ENCODE data around the gene COPS6.

Gene COPS6

GRCh38 chr7:100075418-100075817 lies 13.4 kb upstream of the COPS6 start:
- no peak overlapping the region for H3K4me2 ChIP-seq (ENCODE audit: low read depth, low read length, poor library complexity, severe bottlenecking)
- H3K36me3 ChIP-seq (ENCODE audit: low read length) = peaks cover 34% of the 10 kb centered on the region
- H3K79me2 ChIP-seq (ENCODE audit: insufficient read depth, low read length) = peaks cover 19% of the 10 kb centered on the region
- no peaks in the 10 kb centered on the region for H3K9me2 ChIP-seq (replicated peaks; ENCODE audit: insufficient read depth, low read length)
- H3K9ac ChIP-seq (ENCODE audit: low read length) = no peak overlapping the region
- no peak overlapping the region for H3K4me3 ChIP-seq (ENCODE audit: insufficient read depth, low read length, poor library complexity, severe bottlenecking)
- no peak overlapping the region for H3K27ac ChIP-seq (ENCODE audit: low read depth, low read length)
- no peak for TF ChIP-seq EZH2phosphoT487 (conservative IDR thresholded peaks at IDR 0.05; ENCODE audit: low read length)
- TF ChIP-seq, protein P1, sequence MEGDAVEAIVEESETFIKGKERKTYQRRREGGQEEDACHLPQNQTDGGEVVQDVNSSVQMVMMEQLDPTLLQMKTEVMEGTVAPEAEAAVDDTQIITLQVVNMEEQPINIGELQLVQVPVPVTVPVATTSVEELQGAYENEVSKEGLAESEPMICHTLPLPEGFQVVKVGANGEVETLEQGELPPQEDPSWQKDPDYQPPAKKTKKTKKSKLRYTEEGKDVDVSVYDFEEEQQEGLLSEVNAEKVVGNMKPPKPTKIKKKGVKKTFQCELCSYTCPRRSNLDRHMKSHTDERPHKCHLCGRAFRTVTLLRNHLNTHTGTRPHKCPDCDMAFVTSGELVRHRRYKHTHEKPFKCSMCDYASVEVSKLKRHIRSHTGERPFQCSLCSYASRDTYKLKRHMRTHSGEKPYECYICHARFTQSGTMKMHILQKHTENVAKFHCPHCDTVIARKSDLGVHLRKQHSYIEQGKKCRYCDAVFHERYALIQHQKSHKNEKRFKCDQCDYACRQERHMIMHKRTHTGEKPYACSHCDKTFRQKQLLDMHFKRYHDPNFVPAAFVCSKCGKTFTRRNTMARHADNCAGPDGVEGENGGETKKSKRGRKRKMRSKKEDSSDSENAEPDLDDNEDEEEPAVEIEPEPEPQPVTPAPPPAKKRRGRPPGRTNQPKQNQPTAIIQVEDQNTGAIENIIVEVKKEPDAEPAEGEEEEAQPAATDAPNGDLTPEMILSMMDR (IDR thresholded peaks at IDR 0.05; ENCODE audit: insufficient read depth, low read length, poor library complexity, severe bottlenecking) = no peak
- H2AFZ ChIP-seq (ENCODE audit: low read depth, low read length, severe bottlenecking) = no peak overlapping the region
- no peaks in the 10 kb centered on the region for H3K27me3 ChIP-seq (ENCODE audit: low read length)
- no peaks in the 10 kb centered on the region for H4K20me1 ChIP-seq (ENCODE audit: low read depth, low read length)
- no peaks in the 10 kb centered on the region for H3F3A ChIP-seq (ENCODE audit: insufficient read depth)
- H3K9me3 ChIP-seq (ENCODE audit: insufficient read depth, low read length) = peaks cover 23% of the 10 kb centered on the region

GRCh38 chr7:100077205-100077604 lies 11.6 kb upstream of the COPS6 start:
- H4K20me1 ChIP-seq (ENCODE audit: low read depth, low read length) = no peaks in the 10 kb centered on the region
- H2AFZ ChIP-seq (ENCODE audit: low read depth, low read length, severe bottlenecking) = no peak overlapping the region
- no peaks in the 10 kb centered on the region for H3K9me2 ChIP-seq (replicated peaks; ENCODE audit: insufficient read depth, low read length)
- H3K4me3 ChIP-seq (ENCODE audit: insufficient read depth, low read length, poor library complexity, severe bottlenecking) = no peak overlapping the region
- peaks cover 29% of the 10 kb centered on the region for H3K79me2 ChIP-seq (ENCODE audit: insufficient read depth, low read length)
- H3K9me3 ChIP-seq (ENCODE audit: insufficient read depth, low read length) = peaks cover 6% of the 10 kb centered on the region; the same call in 1 of the 2 replicates
- TF ChIP-seq, protein P1 (IDR thresholded peaks at IDR 0.05; ENCODE audit: insufficient read depth, low read length, poor library complexity, severe bottlenecking) = no peak
- no peak for TF ChIP-seq EZH2phosphoT487 (conservative IDR thresholded peaks at IDR 0.05; ENCODE audit: low read length)
- no peak overlapping the region for H3K27ac ChIP-seq (ENCODE audit: low read depth, low read length)
- no peaks in the 10 kb centered on the region for H3K27me3 ChIP-seq (ENCODE audit: low read length)
- peaks cover 4% of the 10 kb centered on the region; the same call in 1 of the 2 replicates for H3F3A ChIP-seq (ENCODE audit: insufficient read depth)
- H3K4me2 ChIP-seq (ENCODE audit: low read depth, low read length, poor library complexity, severe bottlenecking) = no peak overlapping the region
- no peak overlapping the region for H3K9ac ChIP-seq (ENCODE audit: low read length)
- H3K36me3 ChIP-seq (ENCODE audit: low read length) = peaks cover 16% of the 10 kb centered on the region

GRCh38 chr7:100079024-100079560 lies 9.7 kb upstream of the COPS6 start:
- Histone ChIP-seq H3F3A (ENCODE audit: insufficient read depth) (peaks cover 16% of the 10 kb centered on the region), H3K9me2 (replicated peaks; ENCODE audit: insufficient read depth, low read length) (no peaks in the 10 kb centered on the region), H3K27ac (ENCODE audit: low read depth, low read length) (no peak overlapping the region), H2AFZ (ENCODE audit: low read depth, low read length, severe bottlenecking) (no peak overlapping the region), H3K4me3 (ENCODE audit: insufficient read depth, low read length, poor library complexity, severe bottlenecking) (no peak overlapping the region), H3K79me2 (ENCODE audit: insufficient read depth, low read length) (peaks cover 29% of the 10 kb centered on the region), H4K20me1 (ENCODE audit: low read depth, low read length) (no peaks in the 10 kb centered on the region), H3K36me3 (ENCODE audit: low read length) (peaks cover 5% of the 10 kb centered on the region; the same call in 1 of the 2 replicates), H3K9me3 (ENCODE audit: insufficient read depth, low read length) (no peaks in the 10 kb centered on the region), H3K27me3 (ENCODE audit: low read length) (no peaks in the 10 kb centered on the region), H3K9ac (ENCODE audit: low read length) (no peak overlapping the region), H3K4me2 (ENCODE audit: low read depth, low read length, poor library complexity, severe bottlenecking) (no peak overlapping the region)
- no peak for TF ChIP-seq EZH2phosphoT487 (conservative IDR thresholded peaks at IDR 0.05; ENCODE audit: low read length)
- TF ChIP-seq, protein P1 (IDR thresholded peaks at IDR 0.05; ENCODE audit: insufficient read depth, low read length, poor library complexity, severe bottlenecking) = no peak

All from SU-DHL-6 (cell line).